H9 (cell line): ENCODE data around the gene TTC9C. TPM values are rescaled to one million over a fixed set of nuclear protein-coding genes. Genes with fewer than 3 reads are reported as not detected.

Experiments
- DNase-seq: peaks from one replicate; pipeline ENCODE4 v3.0.0-alpha.2; 2017
- H2AFZ ChIP-seq: one replicate; pipeline ENCODE4 v1.6.1; 2013; ENCODE audit warnings: mild to moderate bottlenecking, low read length, control low read depth, moderate library complexity
- H2AK5ac ChIP-seq: 2 replicates; pipeline ENCODE4 v1.6.1; 2013; ENCODE audit warnings: low read length, control low read depth, mixed read lengths; ENCODE audit not compliant: insufficient read length
- H2BK120ac ChIP-seq: one replicate; pipeline ENCODE4 v1.6.1; 2013; ENCODE audit warnings: low read depth, mild to moderate bottlenecking, low read length, control low read depth, inconsistent platforms; ENCODE audit not compliant: poor library complexity, severe bottlenecking
- H2BK12ac ChIP-seq: 2 replicates; pipeline ENCODE4 v1.6.1; 2013; ENCODE audit warnings: low read length, control low read depth, mixed read lengths, low read depth; ENCODE audit not compliant: insufficient read length
- H2BK15ac ChIP-seq: 2 replicates; pipeline ENCODE4 v1.6.1; 2013; ENCODE audit warnings: low read depth, low read length, control low read depth
- H2BK20ac ChIP-seq: one replicate; pipeline ENCODE4 v1.6.1; 2013; ENCODE audit warnings: low read depth, mild to moderate bottlenecking, low read length, control low read depth, inconsistent platforms; ENCODE audit not compliant: poor library complexity, severe bottlenecking
- H2BK5ac ChIP-seq: 2 replicates; pipeline ENCODE4 v1.6.1; 2013; ENCODE audit warnings: low read length, control low read depth, mixed read lengths; ENCODE audit not compliant: insufficient read length
- H3K14ac ChIP-seq: 2 replicates; pipeline ENCODE4 v1.6.1; 2013; ENCODE audit warnings: low read length, control low read depth; ENCODE audit not compliant: insufficient read depth
- H3K18ac ChIP-seq: 2 replicates; pipeline ENCODE4 v1.6.1; 2013; ENCODE audit warnings: low read depth, mild to moderate bottlenecking, mixed read lengths, low read length, control low read depth; ENCODE audit not compliant: insufficient read length
- H3K23ac ChIP-seq: 2 replicates; pipeline ENCODE4 v1.6.1; 2013; ENCODE audit warnings: low read length, control low read depth, mixed read lengths, low read depth; ENCODE audit not compliant: insufficient read length
- H3K23me2 ChIP-seq: 2 replicates; pipeline ENCODE4 v1.6.1; 2013; ENCODE audit warnings: low read depth, mild to moderate bottlenecking, mixed read lengths, low read length, control low read depth; ENCODE audit not compliant: insufficient read length, poor library complexity, severe bottlenecking
- H3K27ac ChIP-seq: 2 replicates; pipeline ENCODE4 v1.5.1; 2013; ENCODE audit warnings: low read length, control low read depth, mixed read lengths, low read depth; ENCODE audit not compliant: insufficient read length
- H3K27me3 ChIP-seq: 2 replicates; pipeline ENCODE4 v1.6.1; 2013; ENCODE audit warnings: low read length, control low read depth, inconsistent platforms; ENCODE audit not compliant: insufficient read depth
- H3K4ac ChIP-seq: 2 replicates; pipeline ENCODE4 v1.6.1; 2013; ENCODE audit warnings: low read depth, mild to moderate bottlenecking, control low read depth, inconsistent platforms, low read length, moderate library complexity
- H3K4me1 ChIP-seq: 2 replicates; pipeline ENCODE4 v1.6.1; 2013; ENCODE audit warnings: low read length, control low read depth, inconsistent platforms; ENCODE audit not compliant: insufficient read depth
- H3K4me2 ChIP-seq: 2 replicates; pipeline ENCODE4 v1.6.1; 2013; ENCODE audit warnings: low read length, control low read depth, mixed read lengths; ENCODE audit not compliant: insufficient read length, insufficient read depth
- H3K56ac ChIP-seq: 2 replicates; pipeline ENCODE4 v1.6.1; 2013; ENCODE audit warnings: low read depth, mild to moderate bottlenecking, mixed read lengths, low read length, control low read depth; ENCODE audit not compliant: insufficient read length
- H3K79me1 ChIP-seq: 2 replicates; pipeline ENCODE4 v1.6.1; 2013; ENCODE audit warnings: low read depth, mild to moderate bottlenecking, moderate library complexity, low read length, control low read depth, inconsistent platforms; ENCODE audit not compliant: insufficient read depth, poor library complexity, severe bottlenecking
- H3K79me2 ChIP-seq: 2 replicates; pipeline ENCODE4 v1.6.1; 2013; ENCODE audit warnings: low read length, control low read depth, inconsistent platforms; ENCODE audit not compliant: insufficient read depth
- H3K9ac ChIP-seq: 2 replicates; pipeline ENCODE4 v1.6.1; 2013; ENCODE audit warnings: low read length, control low read depth, mixed read lengths; ENCODE audit not compliant: insufficient read length; ENCODE audit errors: extremely low read depth
- H3K9me3 ChIP-seq: one replicate; pipeline ENCODE4 v1.6.1; 2013; ENCODE audit warnings: low read depth, low read length, inconsistent platforms; ENCODE audit not compliant: control insufficient read depth
- H3T11ph ChIP-seq: one replicate; pipeline ENCODE4 v1.6.1; 2013; ENCODE audit warnings: mild to moderate bottlenecking, low read length, control low read depth, inconsistent platforms
- H4K20me1 ChIP-seq: one replicate; pipeline ENCODE4 v1.6.1; 2013; ENCODE audit not compliant: control insufficient read depth, insufficient read length, insufficient read depth
- H4K5ac ChIP-seq: 2 replicates; pipeline ENCODE4 v1.6.1; 2013; ENCODE audit warnings: low read depth, mild to moderate bottlenecking, mixed read lengths, low read length, control low read depth; ENCODE audit not compliant: insufficient read length
- H4K8ac ChIP-seq: replicated peaks from 2 replicates; pipeline ENCODE4 v1.6.1; 2013; ENCODE audit warnings: low read length, control low read depth, mixed read lengths, low read depth; ENCODE audit not compliant: insufficient read length
- H4K91ac ChIP-seq: 2 replicates; pipeline ENCODE4 v1.6.1; 2013; ENCODE audit warnings: low read depth, mild to moderate bottlenecking, moderate library complexity, mixed read lengths, low read length, control low read depth; ENCODE audit not compliant: insufficient read length
- H3K27ac Mint-ChIP-seq, 3 experiments: 2 replicates in 2 of 3; 3 replicates in 1 of 3; pipeline ENCODE4 v1.8.0; 2020 to 2021; ENCODE audit warnings: mixed read lengths in 3 of 3, mild to moderate bottlenecking in 1 of 3, moderate library complexity in 1 of 3
- H3K27me3 Mint-ChIP-seq: 2 replicates; pipeline ENCODE4 v1.8.0; 2021; ENCODE audit warnings: low read depth, mild to moderate bottlenecking, moderate library complexity, mixed read lengths
- H3K36me3 Mint-ChIP-seq, 3 experiments: 2 replicates in 2 of 3; 3 replicates in 1 of 3; pipeline ENCODE4 v1.8.0; 2020 to 2021; ENCODE audit warnings: low read depth in 3 of 3, mixed read lengths in 3 of 3; ENCODE audit not compliant: insufficient read depth in 1 of 3
- H3K4me1 Mint-ChIP-seq, 2 experiments: 2 replicates each; pipeline ENCODE4 v1.8.0; 2020; ENCODE audit warnings: mixed read lengths in 2 of 2
- H3K4me3 Mint-ChIP-seq, 2 experiments: 2 replicates in 1 of 2; 3 replicates in 1 of 2; pipeline ENCODE4 v1.8.0; 2020 to 2021; ENCODE audit warnings: mild to moderate bottlenecking in 2 of 2, mixed read lengths in 2 of 2, moderate library complexity in 1 of 2
- H3K9me3 Mint-ChIP-seq, 2 experiments: 2 replicates in 1 of 2; 3 replicates in 1 of 2; pipeline ENCODE4 v1.8.0; 2020; ENCODE audit warnings: mild to moderate bottlenecking in 2 of 2, mixed read lengths in 2 of 2, moderate library complexity in 1 of 2
- CTCF ChIP-seq: fragments of 200-600 bp; sonication (generic); conservative IDR thresholded peaks from 3 replicates; pipeline ENCODE4 v1.8.0; 2021; ENCODE audit warnings: antibody characterized with exemption, mild to moderate bottlenecking
- WGBS: extraction: QIAGEN DNeasy Blood & Tissue Kit; methylation state at CpG from one replicate; pipeline ENCODE4 v1.1.7; 2013; ENCODE audit warnings: missing lambda C conversion rate, low lambda C conversion rate, mixed read lengths; ENCODE audit not compliant: insufficient read length; ENCODE audit errors: extremely low coverage; 5-methylcytosine and 5-hydroxymethylcytosine counted together
- total RNA-seq: library from RNA; stranded (reverse); gene quantifications from 2 replicates; pipeline ENCODE4 v1.2.1, GENCODE V29; 2021

The TTC9C gene
- total RNA-seq, 1 experiment from 2014 or later = 33.4 TPM

- peaks cover 3% of the 10 kb centered on the region; the same call in 1 of the 2 replicates for H3K79me2 ChIP-seq
- no peak overlapping the region for H3K56ac ChIP-seq
- H3T11ph ChIP-seq = no peak overlapping the region
- no peak overlapping the region for H2BK120ac ChIP-seq
- H3K27ac ChIP-seq = no peak overlapping the region
- no peaks in the 10 kb centered on the region for H3K27me3 ChIP-seq
- WGBS = no CpG with 5 or more reads among the region's 6 CpGs
- peak overlapping the region in 1 of 3 experiments; percentile 83; a peak in 2 of 7 replicates for H3K27ac Mint-ChIP-seq
- H3K4me3 Mint-ChIP-seq = no peak overlapping the region; a peak in 1 of 5 replicates
- peaks cover 29 to 50% (median 46%) of the 10 kb centered on the region in 3 experiments for H3K36me3 Mint-ChIP-seq
- H4K91ac ChIP-seq = no peak overlapping the region
- H3K23me2 ChIP-seq = peaks cover 6% of the 10 kb centered on the region
- H2BK15ac ChIP-seq = no peak overlapping the region
- H3K23ac ChIP-seq = no peak overlapping the region
- TF ChIP-seq CTCF = no peak
- H3K4ac ChIP-seq = no peak overlapping the region
- H3K79me1 ChIP-seq = no peaks in the 10 kb centered on the region
- H3K27me3 Mint-ChIP-seq = no peaks in the 10 kb centered on the region
- H2BK20ac ChIP-seq = no peak overlapping the region
- H3K4me2 ChIP-seq = no peak overlapping the region
- H3K4me1 Mint-ChIP-seq = peaks cover 15 to 19% of the 10 kb centered on the region in 2 experiments
- no peak overlapping the region for H3K14ac ChIP-seq
- no peaks in the 10 kb centered on the region; a peak in 1 of 5 replicates for H3K9me3 Mint-ChIP-seq
- no peak overlapping the region for H3K9ac ChIP-seq
- no peak overlapping the region for H3K18ac ChIP-seq
- H3K9me3 ChIP-seq = no peaks in the 10 kb centered on the region
- no peak overlapping the region for H2AK5ac ChIP-seq
- H2BK12ac ChIP-seq = no peak overlapping the region
- H4K20me1 ChIP-seq = no peaks in the 10 kb centered on the region
- H4K8ac ChIP-seq = no peak overlapping the region
- H3K4me1 ChIP-seq = no peaks in the 10 kb centered on the region
- no peak overlapping the region for H2AFZ ChIP-seq
- no peak overlapping the region for H4K5ac ChIP-seq
- DNase-seq = no peak
- H2BK5ac ChIP-seq = no peak overlapping the region
These were observed 46.1 kb downstream of the TTC9C start for GRCh38 chr11:62774407-62774806.
